ENCODE data around the gene UTP11.

The UTP11 gene

DNA sequence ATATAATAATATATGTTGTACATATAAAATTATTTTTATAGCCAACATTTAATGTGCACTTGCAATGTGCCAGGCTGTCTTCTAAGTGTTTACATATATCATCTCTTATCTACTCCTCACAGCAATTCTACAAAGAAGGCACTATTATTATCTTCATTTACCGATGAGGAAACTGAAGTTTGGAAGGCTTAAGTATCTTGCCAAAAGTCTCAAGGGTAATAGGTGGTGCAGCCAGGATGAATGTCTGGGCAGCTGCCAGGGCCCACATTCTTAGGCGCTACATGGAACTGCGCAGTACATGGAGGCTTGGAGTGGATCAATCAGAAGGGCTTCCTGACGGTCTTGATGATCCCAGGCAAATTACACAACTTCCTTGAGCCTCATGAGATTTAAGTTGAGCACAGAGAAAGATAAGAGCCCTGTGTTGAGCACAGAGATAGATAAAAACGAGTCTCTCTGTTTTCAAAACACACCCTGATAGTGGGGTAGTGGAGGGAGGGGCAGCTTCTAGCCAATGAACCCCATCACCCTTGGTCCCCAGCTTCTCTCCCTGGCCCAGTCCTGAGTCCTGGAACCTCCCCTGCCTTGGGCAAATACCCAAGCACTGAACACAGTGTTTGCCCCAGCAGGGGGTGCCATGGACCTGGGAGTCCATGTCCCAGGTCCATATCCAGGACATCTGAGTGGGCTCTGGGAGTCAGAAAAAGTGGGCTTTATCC, 24.8 kb downstream of the UTP11 start:
- H3K4me3 ChIP-seq (ENCODE audit: low read depth, low read length), result no peak overlapping the region
- TF ChIP-seq, protein P1, sequence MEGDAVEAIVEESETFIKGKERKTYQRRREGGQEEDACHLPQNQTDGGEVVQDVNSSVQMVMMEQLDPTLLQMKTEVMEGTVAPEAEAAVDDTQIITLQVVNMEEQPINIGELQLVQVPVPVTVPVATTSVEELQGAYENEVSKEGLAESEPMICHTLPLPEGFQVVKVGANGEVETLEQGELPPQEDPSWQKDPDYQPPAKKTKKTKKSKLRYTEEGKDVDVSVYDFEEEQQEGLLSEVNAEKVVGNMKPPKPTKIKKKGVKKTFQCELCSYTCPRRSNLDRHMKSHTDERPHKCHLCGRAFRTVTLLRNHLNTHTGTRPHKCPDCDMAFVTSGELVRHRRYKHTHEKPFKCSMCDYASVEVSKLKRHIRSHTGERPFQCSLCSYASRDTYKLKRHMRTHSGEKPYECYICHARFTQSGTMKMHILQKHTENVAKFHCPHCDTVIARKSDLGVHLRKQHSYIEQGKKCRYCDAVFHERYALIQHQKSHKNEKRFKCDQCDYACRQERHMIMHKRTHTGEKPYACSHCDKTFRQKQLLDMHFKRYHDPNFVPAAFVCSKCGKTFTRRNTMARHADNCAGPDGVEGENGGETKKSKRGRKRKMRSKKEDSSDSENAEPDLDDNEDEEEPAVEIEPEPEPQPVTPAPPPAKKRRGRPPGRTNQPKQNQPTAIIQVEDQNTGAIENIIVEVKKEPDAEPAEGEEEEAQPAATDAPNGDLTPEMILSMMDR (IDR thresholded peaks at IDR 0.05; ENCODE audit: borderline replicate concordance, insufficient read depth, low read depth, low read length), result peak; percentile 23; the same call in 1 of the 2 replicates

DNA sequence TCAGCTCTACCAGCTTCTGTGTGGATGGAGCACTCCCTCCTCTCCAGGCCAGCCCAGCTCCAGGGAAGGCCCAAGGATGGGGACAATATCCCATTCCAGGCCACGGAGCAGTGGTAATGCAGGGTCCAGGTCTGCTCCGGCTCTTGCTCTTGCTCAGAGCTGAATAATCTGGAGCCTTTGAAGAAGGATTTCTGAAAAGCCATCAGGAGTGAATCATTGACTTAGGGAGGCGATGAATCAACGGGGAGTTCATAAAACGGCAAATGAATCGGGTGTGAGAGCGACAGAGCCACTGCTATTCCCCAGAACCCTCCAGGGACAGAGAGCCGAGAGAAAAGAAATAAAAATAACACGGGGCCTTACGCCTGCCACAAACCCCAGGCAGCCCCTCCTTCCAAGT, 26.3 kb downstream of the UTP11 start:
- TF ChIP-seq, protein P1 (IDR thresholded peaks at IDR 0.05; ENCODE audit: borderline replicate concordance, insufficient read depth, low read depth, low read length), result no peak

DNA sequence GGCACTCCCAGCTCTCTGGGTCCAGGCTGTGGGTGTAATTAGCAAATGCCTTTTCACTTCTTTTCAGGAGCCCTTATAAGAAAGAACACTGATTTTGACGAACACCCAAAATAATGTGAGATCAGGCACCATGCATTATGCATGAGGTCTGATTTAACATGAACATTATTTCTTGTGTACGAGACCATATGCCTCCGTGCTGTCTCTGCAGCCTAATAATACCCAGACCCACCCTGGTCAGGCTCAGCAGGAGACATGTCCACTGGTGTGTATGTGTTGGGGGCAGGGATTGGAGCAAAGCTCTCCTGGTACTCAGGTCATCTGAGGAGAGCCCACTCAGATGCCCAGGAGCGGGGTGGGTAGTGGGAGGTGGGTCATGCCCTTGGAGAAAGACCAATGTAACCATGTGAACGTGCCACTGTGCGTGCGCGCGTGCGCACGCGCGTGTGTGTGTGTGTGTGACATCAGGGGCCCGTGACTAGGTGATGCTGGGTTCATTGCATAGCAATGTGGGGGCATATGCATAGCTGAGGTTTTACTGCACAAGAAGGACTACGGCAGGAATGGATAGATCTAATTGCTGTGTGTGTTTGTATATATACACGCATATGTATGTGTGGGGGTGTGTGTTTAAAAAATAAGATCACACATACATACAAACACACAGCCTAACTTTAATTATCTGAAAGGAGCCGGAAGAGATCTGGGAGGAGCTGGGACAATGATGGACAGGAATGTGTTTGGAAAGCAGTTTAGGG, 27.0 kb downstream of the UTP11 start:
- TF ChIP-seq, protein P1 (IDR thresholded peaks at IDR 0.05; ENCODE audit: borderline replicate concordance, insufficient read depth, low read depth, low read length), result no peak
- no peak overlapping the region for H3K4me3 ChIP-seq (ENCODE audit: low read depth, low read length)

More for the DNA sequence above, 26.3 kb downstream of the UTP11 start:
- no peak overlapping the region for H3K4me3 ChIP-seq (ENCODE audit: low read depth, low read length)

DNA sequence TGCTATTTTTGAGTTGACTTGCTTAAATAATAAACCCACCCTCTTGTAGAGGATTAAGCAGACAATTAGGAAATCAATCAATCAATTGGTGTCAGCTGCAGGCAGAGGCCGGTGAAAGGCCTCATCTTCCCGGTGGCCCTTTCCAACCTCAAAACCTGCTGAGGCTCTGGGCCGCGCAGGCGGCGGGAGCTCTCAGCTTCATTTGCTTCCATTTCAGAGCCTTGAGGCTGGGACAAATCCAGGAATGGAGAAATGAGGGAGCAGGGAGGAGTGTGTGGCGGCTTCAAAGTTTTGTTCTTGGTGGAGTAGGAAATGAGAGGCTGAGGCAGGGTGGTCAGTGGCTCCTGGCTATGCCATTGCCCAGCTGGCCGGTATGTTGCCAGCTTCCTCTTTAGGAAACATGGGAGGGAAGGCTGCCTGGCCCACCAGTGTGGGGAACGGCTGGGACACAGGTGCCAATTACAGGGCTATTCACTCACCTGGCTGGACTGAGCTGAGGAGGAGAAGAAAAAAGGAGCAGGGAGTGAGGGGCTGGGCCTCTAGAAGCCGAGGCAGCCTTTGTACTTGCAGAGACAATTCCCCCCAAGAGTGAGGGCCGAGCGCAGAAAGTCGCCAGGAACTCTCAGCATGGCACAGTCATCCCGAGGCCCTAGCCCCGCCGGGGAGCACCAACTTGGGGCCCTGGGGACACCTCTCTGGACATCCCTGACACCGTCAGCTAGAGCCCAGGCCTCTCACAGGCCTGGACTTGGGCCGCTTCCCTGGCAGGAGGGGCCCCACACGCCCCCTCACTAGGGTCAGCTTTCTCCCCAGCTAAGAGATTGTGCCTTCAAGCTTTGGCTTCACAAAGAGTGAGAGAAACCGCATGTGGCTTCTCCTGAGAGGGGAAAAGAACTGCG, 29.7 kb downstream of the UTP11 start:
- H3K4me3 ChIP-seq (ENCODE audit: low read depth, low read length), result no peak overlapping the region
- TF ChIP-seq, protein P1 (IDR thresholded peaks at IDR 0.05; ENCODE audit: borderline replicate concordance, insufficient read depth, low read depth, low read length), result no peak

DNA sequence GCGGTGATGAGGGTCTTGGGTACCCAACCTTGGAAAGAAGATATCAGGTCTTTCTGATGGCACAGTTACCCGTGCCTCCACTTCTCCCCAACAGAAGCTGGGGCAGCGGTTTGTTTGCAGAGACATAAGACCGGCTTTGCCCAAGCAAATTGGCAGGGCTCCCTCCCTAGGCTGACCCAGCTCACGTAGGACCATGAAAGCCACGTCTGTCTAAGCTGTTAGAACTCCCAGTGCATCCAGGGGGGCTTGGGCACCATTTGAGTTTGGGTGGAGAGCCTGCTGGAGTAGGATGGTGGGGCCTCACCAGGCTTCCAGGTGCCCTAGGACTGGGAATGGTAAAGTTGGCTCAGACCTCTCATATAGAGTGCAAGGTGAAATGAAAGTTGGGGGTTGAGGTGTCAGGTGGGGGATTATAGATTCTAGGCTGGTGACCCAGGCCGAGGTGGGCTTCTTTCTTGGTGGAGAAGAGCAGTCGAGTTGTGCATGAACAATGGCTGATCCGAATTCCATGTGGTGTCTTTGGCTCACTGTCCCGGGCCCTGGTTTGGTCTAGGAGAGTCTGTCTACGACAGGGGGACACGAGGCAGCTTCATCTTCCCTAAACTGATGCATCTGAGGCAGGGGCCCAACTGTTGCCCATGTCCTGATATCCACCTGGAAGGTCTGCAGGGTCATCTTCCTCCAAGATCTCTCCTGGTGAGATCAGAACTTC, 30.7 kb downstream of the UTP11 start:
- no peak overlapping the region for H3K4me3 ChIP-seq (ENCODE audit: low read depth, low read length)
- TF ChIP-seq, protein P1 (IDR thresholded peaks at IDR 0.05; ENCODE audit: borderline replicate concordance, insufficient read depth, low read depth, low read length), result no peak
